HG03025 (cell line): Measurements from ENCODE around the gene TRPC6.
"Not testable (repeated sequence)": the region's sequence is repeated elsewhere in the genome, so short reads cannot be mapped to it uniquely, and the experiment has no call there.

Experiments
- ATAC-seq: cut with Tn5 transposase; IDR thresholded peaks from one replicate; pipeline ENCODE4 v1.9.1; 2021; ENCODE audit warnings: mild to moderate bottlenecking, moderate library complexity; ENCODE audit not compliant: unreplicated experiment, low FRiP score

Gene TRPC6

DNA sequence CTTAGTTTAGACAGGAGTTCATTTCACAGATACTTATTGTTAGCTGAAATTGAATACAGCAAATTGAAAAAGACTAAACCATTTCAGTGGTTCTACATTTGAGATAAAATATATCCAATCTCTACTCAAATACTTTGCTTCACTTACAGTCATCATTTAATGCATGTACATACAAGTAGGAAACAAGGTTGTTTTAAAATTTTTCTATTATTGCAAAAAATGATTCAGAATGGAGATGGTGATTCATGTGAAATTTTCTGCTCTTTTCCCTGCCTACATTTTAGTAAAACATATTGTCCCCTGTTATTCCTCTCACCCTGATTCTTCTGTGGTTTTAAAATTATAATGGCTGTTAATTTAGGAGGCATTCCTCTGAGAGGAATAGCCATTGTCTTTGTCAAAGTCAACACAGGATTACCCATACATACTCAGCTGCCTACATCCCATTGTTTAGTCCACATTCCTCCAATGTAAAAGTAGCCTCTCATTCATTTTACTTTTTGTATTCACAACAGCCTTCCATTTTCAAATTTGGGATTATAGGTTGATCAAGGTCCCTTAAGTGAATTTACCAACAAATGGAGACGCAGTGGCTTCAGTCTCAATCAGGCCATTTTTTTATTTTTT lies 60.1 kb downstream of the TRPC6 start:
- ATAC-seq, result no peak

DNA sequence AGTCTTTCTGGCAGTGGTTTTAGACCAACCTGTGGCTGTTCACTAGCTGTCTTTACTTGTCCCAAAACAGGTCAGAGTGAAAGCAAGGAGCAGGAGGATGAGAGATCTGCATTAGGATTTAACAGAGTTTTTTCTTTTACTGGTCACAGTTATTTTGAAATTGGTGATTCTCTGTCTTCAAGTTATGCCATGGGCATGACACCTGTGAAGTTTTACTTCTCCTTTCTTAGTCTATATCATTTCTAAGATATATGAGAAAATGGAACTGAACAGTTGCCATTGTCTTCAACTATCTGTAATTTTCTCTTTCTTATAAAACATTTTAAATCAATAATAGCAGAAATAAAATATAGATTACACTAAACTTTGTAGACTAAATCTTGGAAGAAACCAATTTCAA lies 60.6 kb downstream of the TRPC6 start:
- ATAC-seq, result no peak

DNA sequence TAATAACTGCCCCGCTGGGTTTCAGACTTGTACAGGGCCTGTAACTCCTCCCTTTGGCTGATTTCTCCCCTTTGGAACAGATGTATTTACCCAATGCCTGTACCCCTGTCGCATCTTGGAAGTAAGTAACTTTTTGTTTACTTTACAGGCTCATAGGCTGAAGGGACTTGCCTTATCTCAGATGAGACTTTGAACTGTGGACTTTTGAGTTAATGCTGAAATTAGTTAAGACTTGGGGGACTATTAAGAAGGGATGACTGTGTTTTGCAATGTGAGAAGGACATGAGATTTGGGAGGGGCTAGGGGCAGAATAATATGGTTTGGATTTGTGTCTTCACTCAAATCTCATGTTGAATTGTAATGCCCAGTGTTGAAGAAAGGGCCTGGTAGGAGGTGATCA lies 62.0 kb downstream of the TRPC6 start:
- no peak for ATAC-seq

DNA sequence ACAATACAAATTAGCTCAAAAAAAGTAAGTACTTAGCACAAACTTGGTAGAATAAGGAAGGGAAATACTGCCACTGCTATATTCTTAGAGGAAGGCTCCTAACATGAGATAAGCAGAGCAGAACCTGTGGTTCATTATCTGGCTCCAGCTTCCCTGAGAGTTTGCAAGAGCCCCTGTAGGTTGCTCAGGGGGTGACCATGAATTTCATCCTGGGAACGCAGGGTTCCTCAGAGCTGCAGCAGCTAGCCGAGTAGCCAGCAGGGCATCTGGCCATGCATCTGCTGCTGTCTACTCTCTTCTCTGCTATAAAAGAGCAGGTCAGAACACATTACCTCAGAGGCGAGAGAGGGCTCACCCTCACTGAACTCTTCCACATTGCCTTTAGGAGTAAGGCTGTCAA lies 67.3 kb downstream of the TRPC6 start:
- no peak for ATAC-seq

DNA sequence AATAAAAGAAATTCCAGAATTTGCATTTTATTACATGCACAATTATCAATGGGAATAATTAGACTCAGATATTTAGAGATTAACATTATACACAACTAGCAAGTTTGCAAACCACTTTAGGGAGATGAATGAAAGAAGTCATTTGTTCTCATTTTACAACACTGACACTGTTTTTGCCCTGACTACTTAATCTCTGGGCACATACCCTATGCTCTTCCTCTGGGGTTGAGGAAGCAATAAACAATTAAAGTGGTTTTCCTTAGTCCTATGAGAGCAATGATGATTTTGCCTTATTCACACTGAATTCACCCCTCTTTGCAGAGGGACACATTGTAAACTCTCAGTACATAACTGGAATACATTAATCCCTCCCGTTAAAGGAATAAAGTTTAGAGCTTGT lies 72.7 kb downstream of the TRPC6 start:
- no peak for ATAC-seq

DNA sequence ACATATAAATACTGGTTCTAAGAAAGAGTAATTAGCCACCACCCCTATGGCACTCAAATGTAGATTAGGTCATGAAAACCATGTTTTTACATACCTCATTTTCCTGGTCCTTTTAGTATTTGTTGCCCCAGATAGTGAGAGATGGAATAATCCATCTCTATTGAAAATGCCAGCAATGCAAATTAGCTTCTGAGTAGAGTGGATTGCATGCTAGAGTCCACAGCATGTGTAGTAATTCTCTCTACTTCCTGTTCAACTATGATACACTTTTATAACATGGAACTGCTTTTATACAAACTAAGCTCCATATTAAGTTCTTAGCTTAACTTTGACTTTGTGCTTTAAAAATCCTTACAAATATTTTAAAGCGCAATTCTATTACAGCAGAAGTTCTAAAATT lies 73.2 kb downstream of the TRPC6 start:
- ATAC-seq, result no peak

DNA sequence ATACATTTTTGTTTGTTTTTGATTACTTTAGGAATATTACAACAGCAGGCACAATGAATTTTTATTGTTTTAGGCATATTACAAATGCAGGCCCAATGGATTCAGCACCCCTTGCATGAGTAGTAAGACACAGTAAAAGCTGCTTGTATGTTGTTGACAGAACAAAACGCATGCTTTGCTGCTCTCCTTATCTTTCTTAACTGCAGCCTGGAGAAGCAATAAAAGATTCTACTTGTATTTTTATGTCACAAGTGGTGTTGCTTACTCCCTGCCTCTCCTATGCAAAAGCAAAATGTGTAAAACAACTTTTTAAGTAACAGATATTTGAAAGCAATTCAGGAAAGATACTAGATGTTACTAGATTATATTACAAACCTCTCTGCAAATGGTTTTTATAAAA lies 73.9 kb downstream of the TRPC6 start:
- no peak for ATAC-seq

DNA sequence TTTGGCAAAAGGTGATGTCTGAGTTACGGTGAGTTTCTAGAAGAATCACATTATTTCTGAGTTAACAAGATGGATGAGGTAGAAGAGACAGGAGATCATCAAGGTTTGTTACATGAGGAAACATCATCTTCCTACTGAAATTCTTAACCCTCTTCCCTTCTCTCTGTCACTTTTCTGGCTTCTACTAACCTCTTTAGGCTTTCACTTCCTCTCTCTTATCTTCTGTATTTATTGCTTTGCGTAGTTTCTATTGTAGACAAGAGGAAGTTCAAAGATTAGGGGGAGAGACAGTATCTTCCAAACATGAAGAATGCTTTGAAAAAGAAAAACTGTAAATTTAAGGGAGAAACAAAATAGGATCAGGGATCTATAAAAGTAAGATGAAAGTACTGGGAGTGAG lies 75.4 kb downstream of the TRPC6 start:
- no peak for ATAC-seq

DNA sequence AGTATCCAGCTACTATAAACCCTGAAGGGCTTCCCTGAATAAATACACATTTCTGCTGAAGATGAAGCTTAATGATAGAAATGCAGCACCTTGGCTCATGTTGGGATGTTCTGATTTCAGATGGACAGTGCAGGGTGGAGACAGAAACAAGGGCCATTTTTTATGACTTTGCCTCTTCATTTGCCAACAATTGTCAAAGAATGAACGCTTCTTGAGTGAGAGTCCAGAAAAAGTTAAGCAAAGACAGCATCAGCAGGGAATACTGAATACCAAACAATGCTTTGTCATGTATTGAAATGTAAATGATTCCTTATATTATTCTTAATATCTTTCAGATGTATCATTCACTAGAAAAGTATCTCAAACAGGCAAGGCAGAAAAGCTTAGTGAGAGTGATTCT lies 84.9 kb downstream of the TRPC6 start:
- no peak for ATAC-seq

DNA sequence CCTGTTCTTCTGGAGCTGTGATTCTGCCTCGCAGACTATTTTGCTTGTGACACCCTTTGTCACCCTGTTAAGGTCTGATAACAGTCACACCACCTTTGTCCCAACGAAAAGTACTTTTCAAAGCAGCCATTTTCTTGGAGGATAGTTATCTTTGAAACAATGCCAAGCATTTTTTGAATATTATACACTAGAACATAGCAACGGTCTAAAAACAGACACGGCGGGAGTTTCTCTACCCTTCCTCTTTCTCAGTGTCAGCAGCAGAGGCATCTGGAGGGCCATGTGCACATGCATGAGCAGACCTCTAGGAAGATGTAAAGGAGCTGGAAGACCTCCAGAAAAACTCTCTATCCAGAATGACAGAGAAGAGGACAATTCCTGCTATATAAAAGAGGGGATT lies 86.5 kb downstream of the TRPC6 start:
- no peak for ATAC-seq

DNA sequence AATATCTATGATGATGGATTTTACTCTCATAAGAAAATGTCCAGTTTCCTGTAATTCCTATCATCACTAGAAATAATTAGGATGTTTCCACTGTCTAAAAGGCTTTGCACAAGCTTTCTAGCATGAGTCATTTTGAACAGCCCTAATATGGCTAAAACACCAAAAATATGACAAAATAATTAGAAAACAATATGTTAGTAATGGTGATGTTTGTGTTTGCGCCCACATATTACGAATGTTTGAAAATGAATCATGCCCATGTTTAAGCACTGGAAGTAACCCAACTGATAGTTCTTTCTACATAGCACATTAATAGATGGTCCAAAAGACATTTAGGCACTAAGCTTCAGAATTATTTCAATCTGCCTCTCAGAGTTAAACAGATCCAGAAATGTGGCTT lies 96.0 kb downstream of the TRPC6 start:
- ATAC-seq, result no peak

DNA sequence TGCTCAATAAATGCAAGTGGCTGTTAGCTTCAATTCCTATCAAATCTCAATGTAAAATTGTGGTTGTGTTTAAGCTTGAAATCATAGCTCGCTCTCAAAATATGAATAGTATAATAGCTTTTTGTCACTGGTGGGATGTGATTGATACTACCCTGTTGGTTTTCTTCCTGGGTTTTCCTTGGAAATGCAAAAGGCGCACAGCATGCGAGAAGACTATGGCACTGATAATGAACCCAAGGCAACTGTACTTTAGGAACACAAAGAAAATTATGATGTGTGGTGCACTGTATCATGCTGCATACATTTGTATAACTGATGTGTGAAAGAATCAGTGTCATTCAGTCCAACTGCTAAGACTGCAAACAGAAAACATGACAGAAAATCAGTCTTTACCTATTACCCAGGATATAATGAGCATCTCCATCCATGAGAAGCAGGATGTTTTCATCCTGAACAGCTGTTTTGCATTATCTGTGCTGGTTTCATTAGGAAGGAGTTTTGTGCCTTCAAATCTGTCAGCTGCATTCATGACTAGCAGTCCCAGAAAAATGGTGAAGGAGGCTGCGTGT lies 101.2 kb downstream of the TRPC6 start:
- ATAC-seq, result no peak

DNA sequence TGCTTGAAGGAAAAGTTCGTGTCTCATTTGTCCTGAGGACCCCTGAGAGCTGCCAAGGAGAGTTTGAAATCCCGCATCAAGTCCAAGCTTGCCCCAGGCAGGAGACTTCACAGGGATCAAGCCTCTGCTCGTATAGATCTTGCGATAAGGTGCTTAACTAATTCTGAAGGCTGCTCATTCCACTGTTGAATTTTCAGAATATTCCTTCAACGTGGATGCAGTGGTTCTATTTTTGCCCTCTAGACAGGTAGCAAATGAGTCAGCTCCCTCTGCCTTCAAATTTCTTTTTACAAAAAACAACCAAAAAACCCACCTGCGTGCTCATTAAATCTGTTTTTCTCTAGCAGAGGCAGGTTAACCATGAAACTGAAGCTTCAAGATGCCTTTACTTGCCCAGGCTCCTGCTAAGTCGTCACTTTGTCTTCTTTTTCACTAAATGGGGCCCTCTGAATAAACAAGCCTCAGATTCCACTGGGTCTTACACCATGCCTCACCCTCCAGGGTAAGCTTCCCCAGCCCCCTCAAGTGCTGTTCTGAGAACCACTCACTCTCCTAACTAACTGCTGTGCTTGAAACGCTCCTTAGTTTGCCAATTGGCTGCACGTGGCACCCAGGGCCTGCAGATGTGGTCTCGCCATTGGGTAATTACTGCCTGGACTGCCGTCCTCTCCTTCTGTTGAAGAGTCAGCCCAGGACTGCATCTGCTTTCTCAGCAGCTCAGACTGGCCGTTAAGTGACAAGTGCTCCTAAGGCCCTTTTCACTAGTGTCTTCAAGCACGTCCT lies 105.0 kb downstream of the TRPC6 start:
- ATAC-seq, result no peak

DNA sequence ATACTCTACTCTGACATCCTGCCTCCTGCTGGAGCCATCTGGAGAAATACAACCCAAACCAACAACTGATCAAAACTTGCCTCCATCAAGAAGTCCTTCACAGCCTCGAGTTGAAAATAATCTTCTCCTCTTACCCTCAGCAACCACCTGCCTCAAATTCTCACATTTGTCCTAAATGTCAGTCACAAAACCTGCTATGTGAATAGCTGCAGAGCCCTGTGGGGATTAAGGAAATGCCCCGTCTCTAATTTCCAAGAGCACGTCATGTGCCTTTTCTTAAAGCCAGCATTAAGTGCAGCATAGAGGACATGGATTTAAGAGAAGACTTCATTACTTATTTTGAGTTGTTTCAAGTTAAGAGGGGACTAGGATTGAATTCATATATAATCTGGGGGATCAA lies 105.9 kb downstream of the TRPC6 start:
- ATAC-seq, result no peak

DNA sequence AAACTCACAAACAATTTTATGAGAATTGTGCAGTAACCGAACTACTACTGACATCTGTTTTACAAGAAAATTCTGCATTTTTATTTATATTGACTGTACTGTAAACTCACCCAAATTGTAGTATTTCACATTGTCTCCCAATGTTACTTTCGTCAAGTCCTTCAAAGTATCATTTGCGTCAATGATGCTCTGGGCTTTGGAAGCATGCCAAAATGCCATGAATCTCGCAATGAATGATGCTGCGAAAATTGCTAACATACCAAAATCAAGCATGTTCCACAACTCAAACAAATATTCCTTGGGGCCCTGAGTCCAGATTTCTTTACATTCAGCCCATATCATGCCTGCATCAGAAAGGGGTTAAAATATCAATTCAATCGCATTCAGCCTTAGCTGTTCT lies 107.6 kb downstream of the TRPC6 start:
- ATAC-seq, result no peak

DNA sequence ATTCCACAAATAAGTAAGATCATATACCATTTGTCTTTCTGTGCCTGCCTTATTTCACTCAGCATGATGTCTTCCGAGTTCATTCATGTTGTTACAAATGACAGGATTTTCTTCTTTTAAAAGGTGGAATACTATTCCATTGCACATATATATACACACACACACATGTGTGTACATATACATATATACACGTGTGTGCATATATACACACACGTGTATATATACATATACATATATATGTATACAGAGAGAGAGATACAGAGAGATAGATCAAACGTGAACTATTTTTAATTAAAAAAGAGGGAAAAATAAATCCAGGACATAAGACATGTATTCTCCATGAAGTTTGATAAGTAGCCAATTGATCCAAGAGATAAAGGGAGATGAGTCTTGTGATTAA lies 108.1 kb downstream of the TRPC6 start:
- ATAC-seq, result no peak

DNA sequence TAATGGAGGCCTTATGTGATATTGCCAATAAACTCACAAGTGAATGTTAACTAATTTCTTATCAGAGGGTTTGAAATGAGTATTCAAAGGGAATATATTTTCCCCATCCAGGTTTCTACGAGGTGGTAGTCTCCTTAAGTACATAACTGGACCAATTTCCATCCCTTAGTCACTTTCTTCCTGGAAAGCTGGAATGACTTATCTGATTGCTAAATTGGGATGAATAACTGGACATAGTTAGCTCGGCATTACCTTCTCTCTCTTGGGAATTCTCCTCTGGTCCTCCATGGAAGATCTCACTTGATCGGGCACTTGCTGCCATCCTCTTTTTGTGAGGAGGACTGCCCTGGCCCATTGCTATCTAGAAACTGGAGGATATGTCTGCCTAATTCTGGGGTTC lies 109.1 kb downstream of the TRPC6 start:
- ATAC-seq, result no peak

DNA sequence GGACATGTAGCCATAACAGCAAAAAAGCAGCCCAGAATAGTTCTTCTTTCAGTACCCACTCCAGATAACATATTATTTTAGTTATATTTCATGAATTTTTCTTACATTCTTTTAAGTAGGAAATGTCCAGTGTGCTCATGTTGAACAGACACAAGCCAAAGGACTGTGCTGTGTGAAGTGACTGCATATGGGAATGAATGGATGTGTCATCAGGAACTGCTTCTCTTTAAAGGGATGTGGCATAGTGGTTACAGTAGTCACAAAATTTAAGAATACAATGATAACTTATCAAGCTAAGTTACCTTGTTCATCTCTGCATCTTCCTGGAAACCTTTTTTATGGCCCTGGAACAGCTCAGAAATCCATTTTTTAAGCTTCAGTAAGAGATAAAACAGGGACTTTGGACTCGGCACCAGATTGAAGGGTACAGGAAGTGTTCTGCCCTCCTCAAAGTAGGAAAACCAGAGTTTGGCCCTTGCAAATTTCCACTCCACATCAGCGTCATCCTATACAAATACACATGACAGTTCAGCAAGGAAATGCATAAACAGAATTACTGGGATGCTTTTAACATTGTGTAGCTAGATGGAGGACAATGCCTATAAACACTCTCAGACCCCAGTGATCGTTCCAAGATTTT lies 112.8 kb downstream of the TRPC6 start:
- ATAC-seq, result no peak

DNA sequence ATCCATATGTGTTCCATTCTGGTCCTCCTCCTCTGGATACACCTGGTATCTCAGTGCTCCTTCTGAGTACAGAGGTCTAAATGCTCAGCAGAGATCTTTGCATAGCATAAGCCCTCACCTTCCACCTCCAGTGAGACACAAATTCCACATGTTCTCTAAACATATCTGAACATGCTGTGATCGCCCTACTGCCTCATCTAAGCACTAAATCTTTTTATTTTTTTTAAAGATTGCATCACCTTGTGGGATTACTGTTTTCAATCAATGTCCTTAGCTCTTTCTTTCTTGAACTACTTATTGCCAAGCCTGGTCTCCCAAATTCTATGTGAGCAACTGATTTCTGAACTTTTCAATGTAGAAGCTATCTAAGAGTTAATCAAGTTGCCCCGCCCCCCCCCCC lies 113.4 kb downstream of the TRPC6 start:
- no peak for ATAC-seq

DNA sequence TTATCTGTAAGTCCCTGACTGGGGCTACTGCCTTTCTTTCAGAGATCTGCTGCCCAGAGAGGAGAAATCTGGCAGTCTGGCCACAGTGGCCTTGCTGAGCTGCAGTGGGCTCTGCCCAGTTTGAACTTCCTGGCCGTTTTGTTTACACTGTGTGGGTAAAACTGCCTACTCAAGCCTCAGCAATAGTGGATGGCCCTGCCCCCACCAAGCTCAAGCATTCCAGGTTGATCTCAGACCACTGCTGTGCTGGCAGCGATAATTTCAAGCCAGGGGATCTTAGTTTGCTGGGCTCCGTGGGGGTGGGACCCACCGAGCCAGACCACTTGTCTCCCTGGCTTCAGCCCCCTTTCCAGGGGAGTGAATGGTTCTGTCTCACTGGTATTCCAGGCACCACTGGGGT lies 117.5 kb downstream of the TRPC6 start:
- ATAC-seq, result no peak

DNA sequence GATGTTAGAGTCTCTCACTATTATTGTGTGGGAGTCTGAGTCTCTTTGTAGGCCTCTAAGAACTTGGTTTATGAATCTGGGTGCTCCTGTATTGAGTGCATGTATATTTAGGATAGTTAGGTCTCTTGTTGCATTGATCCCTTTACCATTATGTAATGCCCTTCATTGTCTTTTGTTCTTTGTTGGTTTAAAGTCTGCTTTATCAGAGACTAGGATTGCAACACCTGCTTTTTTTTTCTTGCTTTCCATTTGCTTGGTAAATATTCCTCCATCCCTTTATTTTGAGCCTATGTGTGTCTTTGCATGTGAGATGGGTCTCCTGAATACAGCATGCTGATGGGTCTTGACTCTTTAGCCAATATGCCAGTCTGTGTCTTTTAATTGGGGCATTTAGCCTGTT lies 119.4 kb downstream of the TRPC6 start:
- ATAC-seq, result not testable (repeated sequence)

DNA sequence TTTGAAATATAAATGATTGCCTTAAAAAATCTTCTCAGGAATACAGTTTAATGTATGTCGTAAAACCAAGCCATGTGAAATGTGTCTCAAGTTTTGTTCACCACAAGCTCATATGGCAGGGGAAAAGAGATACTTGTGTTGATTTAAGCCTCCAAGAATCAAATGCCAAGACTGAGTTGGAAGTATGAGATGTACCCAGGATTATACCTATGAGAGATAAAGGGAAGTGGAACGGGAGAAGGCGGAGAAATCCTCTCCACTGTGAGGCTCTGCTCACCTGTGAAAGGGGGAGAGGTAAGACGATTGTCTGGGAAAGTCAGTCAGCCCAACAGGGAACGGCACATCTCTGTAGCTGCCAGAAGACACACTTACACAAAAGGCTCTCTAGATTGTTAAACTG lies 124.8 kb downstream of the TRPC6 start:
- ATAC-seq, result no peak
